C4-2B (cell line): ENCODE data around the gene TRIO.

Experiments used
- ZFX ChIP-seq: fragments of 450-650 bp; IDR thresholded peaks from 2 replicates; pipeline ENCODE4 v1.6.1; 2017
- TF ChIP-seq, protein P1 (sequence below): fragments of 450-650 bp; conservative IDR thresholded peaks from 2 replicates; pipeline ENCODE4 v1.5.1; 2017; ENCODE audit warnings: mild to moderate bottlenecking

DNA sequence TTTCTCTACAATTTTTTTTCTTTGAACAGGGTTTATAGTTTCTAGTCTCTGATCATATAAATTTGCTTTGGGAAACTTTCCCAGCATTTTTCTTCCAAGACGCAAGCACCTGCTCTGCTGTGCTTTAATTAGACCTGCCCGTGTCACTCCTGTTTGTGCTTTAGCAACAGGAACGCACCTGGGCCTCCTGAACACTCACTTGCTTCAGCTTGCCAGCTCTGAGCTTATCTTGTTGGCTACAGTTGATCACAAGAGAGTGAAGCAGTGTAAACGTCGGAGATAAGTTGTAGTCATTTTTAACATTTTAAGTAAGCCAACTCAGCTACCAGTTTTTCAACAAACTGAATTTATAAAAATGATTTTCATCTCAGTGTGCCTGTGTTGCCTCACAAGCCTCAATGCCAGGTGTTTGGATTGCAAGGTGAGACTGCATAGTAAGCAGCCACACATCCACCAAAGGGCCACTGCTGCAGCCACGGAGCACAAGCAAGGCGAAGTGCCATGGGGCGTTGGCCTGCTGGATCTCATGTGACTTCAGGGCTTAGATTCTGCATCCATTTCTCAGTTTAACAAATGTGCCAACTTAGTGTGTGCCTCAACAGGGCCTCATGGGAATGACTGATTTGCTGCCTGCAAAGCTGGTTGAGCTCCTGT lies 166.9 kb downstream of the TRIO start:
- TF ChIP-seq, protein P1, sequence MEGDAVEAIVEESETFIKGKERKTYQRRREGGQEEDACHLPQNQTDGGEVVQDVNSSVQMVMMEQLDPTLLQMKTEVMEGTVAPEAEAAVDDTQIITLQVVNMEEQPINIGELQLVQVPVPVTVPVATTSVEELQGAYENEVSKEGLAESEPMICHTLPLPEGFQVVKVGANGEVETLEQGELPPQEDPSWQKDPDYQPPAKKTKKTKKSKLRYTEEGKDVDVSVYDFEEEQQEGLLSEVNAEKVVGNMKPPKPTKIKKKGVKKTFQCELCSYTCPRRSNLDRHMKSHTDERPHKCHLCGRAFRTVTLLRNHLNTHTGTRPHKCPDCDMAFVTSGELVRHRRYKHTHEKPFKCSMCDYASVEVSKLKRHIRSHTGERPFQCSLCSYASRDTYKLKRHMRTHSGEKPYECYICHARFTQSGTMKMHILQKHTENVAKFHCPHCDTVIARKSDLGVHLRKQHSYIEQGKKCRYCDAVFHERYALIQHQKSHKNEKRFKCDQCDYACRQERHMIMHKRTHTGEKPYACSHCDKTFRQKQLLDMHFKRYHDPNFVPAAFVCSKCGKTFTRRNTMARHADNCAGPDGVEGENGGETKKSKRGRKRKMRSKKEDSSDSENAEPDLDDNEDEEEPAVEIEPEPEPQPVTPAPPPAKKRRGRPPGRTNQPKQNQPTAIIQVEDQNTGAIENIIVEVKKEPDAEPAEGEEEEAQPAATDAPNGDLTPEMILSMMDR, result no peak
- no peak for TF ChIP-seq ZFX
